ENCODE results near the gene NINL. TPM values are rescaled to one million over a fixed set of nuclear protein-coding genes. Genes with fewer than 3 reads are reported as not detected.
A peak's percentile ranks its signal among the peaks of the same experiment; 100 is the strongest.

Gene NINL
- total and polyA plus RNA-seq, 5 donors, result 3.4 to 7.6 (median 6.1) TPM

GRCh38 chr20:25470045-25470444 lies 115.3 kb downstream of the NINL start:
- DNase-seq (no peak), ATAC-seq (peak in 1 of 2 donors; percentile 49)
- peaks cover 3% of the 10 kb centered on the region for H3K4me1 ChIP-seq (ENCODE audit: control insufficient read depth, insufficient read depth, low read length)
- H3K4me3 ChIP-seq (ENCODE audit: low read length), result no peak overlapping the region
- H3K27ac ChIP-seq (ENCODE audit: low read length), result no peak overlapping the region
- WGBS, result 80% methylated on average over 13 of the region's 13 CpGs
- intact Hi-C loops (cut with DNase I), result no loop called here
- H3K9me3 ChIP-seq (ENCODE audit: control insufficient read depth, low read length), result no peaks in the 10 kb centered on the region
- H3K27me3 ChIP-seq (ENCODE audit: control insufficient read depth, insufficient read depth), result no peaks in the 10 kb centered on the region

- Histone ChIP-seq H3K9me3 (ENCODE audit: control insufficient read depth, low read length) (no peaks in the 10 kb centered on the region), H3K27me3 (ENCODE audit: control insufficient read depth, insufficient read depth) (no peaks in the 10 kb centered on the region), H3K4me3 (ENCODE audit: low read length) (no peak overlapping the region), H3K4me1 (ENCODE audit: control insufficient read depth, insufficient read depth, low read length) (peaks cover 6% of the 10 kb centered on the region), H3K27ac (ENCODE audit: low read length) (no peak overlapping the region)
- DNase-seq (no peak), ATAC-seq (no peak)
- 82% methylated on average over 13 of the region's 13 CpGs for WGBS
- intact Hi-C loops (cut with DNase I), result no loop called here
These were observed 115.8 kb downstream of the NINL start for GRCh38 chr20:25469558-25469957.

- Histone ChIP-seq H3K4me1 (ENCODE audit: control insufficient read depth, insufficient read depth, low read length) (peaks cover 6% of the 10 kb centered on the region), H3K4me3 (ENCODE audit: low read length) (no peak overlapping the region), H3K27ac (ENCODE audit: low read length) (no peak overlapping the region), H3K27me3 (ENCODE audit: control insufficient read depth, insufficient read depth) (no peaks in the 10 kb centered on the region), H3K9me3 (ENCODE audit: control insufficient read depth, low read length) (no peaks in the 10 kb centered on the region)
- no peak for DNase-seq
- ATAC-seq, result peak in 1 of 2 donors; percentile 15
- intact Hi-C loops (cut with DNase I), result no loop called here
- WGBS, result 96% methylated on average over 18 of the region's 18 CpGs
These were observed 116.9 kb downstream of the NINL start for GRCh38 chr20:25468126-25469075.

- Histone ChIP-seq H3K27me3 (ENCODE audit: control insufficient read depth, insufficient read depth) (no peaks in the 10 kb centered on the region), H3K9me3 (ENCODE audit: control insufficient read depth, low read length) (no peaks in the 10 kb centered on the region), H3K4me3 (ENCODE audit: low read length) (no peak overlapping the region), H3K27ac (ENCODE audit: low read length) (no peak overlapping the region), H3K4me1 (ENCODE audit: control insufficient read depth, insufficient read depth, low read length) (peaks cover 6% of the 10 kb centered on the region)
- 94% methylated on average over 8 of the region's 8 CpGs for WGBS
- DNase-seq (no peak), ATAC-seq (no peak)
- intact Hi-C loops (cut with DNase I), result no loop called here
These were observed 117.9 kb downstream of the NINL start for GRCh38 chr20:25467441-25467840.

GRCh38 chr20:25466846-25467245 lies 118.5 kb downstream of the NINL start:
- WGBS, result 81% methylated on average over 7 of the region's 7 CpGs
- no peak for ATAC-seq
- no peak overlapping the region for H3K27ac ChIP-seq (ENCODE audit: low read length)
- H3K4me1 ChIP-seq (ENCODE audit: control insufficient read depth, insufficient read depth, low read length), result peaks cover 6% of the 10 kb centered on the region
- H3K9me3 ChIP-seq (ENCODE audit: control insufficient read depth, low read length), result no peaks in the 10 kb centered on the region
- intact Hi-C loops (cut with DNase I), result no loop called here
- no peak for DNase-seq
- H3K4me3 ChIP-seq (ENCODE audit: low read length), result no peak overlapping the region
- no peaks in the 10 kb centered on the region for H3K27me3 ChIP-seq (ENCODE audit: control insufficient read depth, insufficient read depth)

- H3K4me1 ChIP-seq (ENCODE audit: control insufficient read depth, insufficient read depth, low read length), result peaks cover 6% of the 10 kb centered on the region
- DNase-seq (no peak), ATAC-seq (peak in 1 of 2 donors; percentile 8)
- 75% methylated on average over 15 of the region's 15 CpGs for WGBS
- intact Hi-C loops (cut with DNase I), result no loop called here
- H3K27ac ChIP-seq (ENCODE audit: low read length), result no peak overlapping the region
- H3K9me3 ChIP-seq (ENCODE audit: control insufficient read depth, low read length), result no peaks in the 10 kb centered on the region
- no peaks in the 10 kb centered on the region for H3K27me3 ChIP-seq (ENCODE audit: control insufficient read depth, insufficient read depth)
- no peak overlapping the region for H3K4me3 ChIP-seq (ENCODE audit: low read length)
These were observed 119.8 kb downstream of the NINL start for GRCh38 chr20:25465243-25466135.

- intact Hi-C loops (cut with DNase I), result no loop called here
- H3K27me3 ChIP-seq (ENCODE audit: control insufficient read depth, insufficient read depth), result no peaks in the 10 kb centered on the region
- 43% methylated on average over 13 of the region's 13 CpGs for WGBS
- peaks cover 6% of the 10 kb centered on the region for H3K4me1 ChIP-seq (ENCODE audit: control insufficient read depth, insufficient read depth, low read length)
- H3K4me3 ChIP-seq (ENCODE audit: low read length), result no peak overlapping the region
- no peaks in the 10 kb centered on the region for H3K9me3 ChIP-seq (ENCODE audit: control insufficient read depth, low read length)
- H3K27ac ChIP-seq (ENCODE audit: low read length), result no peak overlapping the region
- DNase-seq (peak in 1 of 3 donors; percentile 70), ATAC-seq (peak; percentile 39 to 57)
These were observed 120.7 kb downstream of the NINL start for GRCh38 chr20:25464501-25465242.

- Histone ChIP-seq H3K27ac (ENCODE audit: low read length) (no peak overlapping the region), H3K27me3 (ENCODE audit: control insufficient read depth, insufficient read depth) (no peaks in the 10 kb centered on the region), H3K4me3 (ENCODE audit: low read length) (no peak overlapping the region), H3K9me3 (ENCODE audit: control insufficient read depth, low read length) (no peaks in the 10 kb centered on the region), H3K4me1 (ENCODE audit: control insufficient read depth, insufficient read depth, low read length) (peaks cover 6% of the 10 kb centered on the region)
- 83% methylated on average over 18 of the region's 18 CpGs for WGBS
- DNase-seq (no peak), ATAC-seq (no peak)
- intact Hi-C loops (cut with DNase I), result no loop called here
These were observed 123.4 kb downstream of the NINL start for GRCh38 chr20:25461786-25462545.

- DNase-seq (no peak), ATAC-seq (no peak)
- 86% methylated on average over 9 of the region's 9 CpGs for WGBS
- intact Hi-C loops (cut with DNase I), result no loop called here
- H3K4me3 ChIP-seq (ENCODE audit: low read length), result no peak overlapping the region
- no peak overlapping the region for H3K27ac ChIP-seq (ENCODE audit: low read length)
- H3K9me3 ChIP-seq (ENCODE audit: control insufficient read depth, low read length), result no peaks in the 10 kb centered on the region
- H3K27me3 ChIP-seq (ENCODE audit: control insufficient read depth, insufficient read depth), result no peaks in the 10 kb centered on the region
- H3K4me1 ChIP-seq (ENCODE audit: control insufficient read depth, insufficient read depth, low read length), result peaks cover 6% of the 10 kb centered on the region
These were observed 124.1 kb downstream of the NINL start for GRCh38 chr20:25461281-25461650.

GRCh38 chr20:25460566-25461280 lies 124.6 kb downstream of the NINL start:
- 92% methylated on average over 19 of the region's 19 CpGs for WGBS
- no peak for ATAC-seq
- Histone ChIP-seq H3K4me3 (ENCODE audit: low read length) (no peak overlapping the region), H3K27ac (ENCODE audit: low read length) (no peak overlapping the region), H3K4me1 (ENCODE audit: control insufficient read depth, insufficient read depth, low read length) (peaks cover 6% of the 10 kb centered on the region), H3K27me3 (ENCODE audit: control insufficient read depth, insufficient read depth) (no peaks in the 10 kb centered on the region), H3K9me3 (ENCODE audit: control insufficient read depth, low read length) (no peaks in the 10 kb centered on the region)
- no peak for DNase-seq
- intact Hi-C loops (cut with DNase I), result no loop called here

Measured in right cardiac atrium (tissue), 5 donors.